ENCODE results near the gene ALG2. TPM values are rescaled to one million over a fixed set of nuclear protein-coding genes. Genes with fewer than 3 reads are reported as not detected.

Gene ALG2
- total RNA-seq, 2 donors from 2014 or later: 47.0 to 64.4 TPM

GRCh38 chr9:99182356-99182755 lies 39.4 kb downstream of the ALG2 start:
- no peaks in the 10 kb centered on the region for H3K36me3 ChIP-seq
- no peaks in the 10 kb centered on the region for H3K9me3 ChIP-seq
- intact Hi-C loops (cut with DNase I): loop anchor here (10.0 kb wide), 2 partner anchors 1142 to 1412 kb away; no protein-coding TSS in a partner anchor
- WGBS: 92% methylated on average over 3 of the region's 3 CpGs
- no peaks in the 10 kb centered on the region for H3K4me1 ChIP-seq (replicated peaks)
- H3K27ac ChIP-seq: no peak overlapping the region
- no peaks in the 10 kb centered on the region for H3K27me3 ChIP-seq (replicated peaks; ENCODE audit: insufficient read depth)
- TF ChIP-seq POLR2A (IDR thresholded peaks at IDR 0.05): no peak
- no peak for TF ChIP-seq CTCF (IDR thresholded peaks at IDR 0.05)
- TF ChIP-seq POLR2AphosphoS5 (IDR thresholded peaks at IDR 0.05): no peak
- no peak for DNase-seq (ENCODE audit: low spot score)
- H3K4me3 ChIP-seq: no peak overlapping the region

GRCh38 chr9:99181621-99182020 lies 40.1 kb downstream of the ALG2 start:
- Histone ChIP-seq H3K4me3 (no peak overlapping the region), H3K4me1 (replicated peaks) (no peaks in the 10 kb centered on the region), H3K27ac (no peak overlapping the region), H3K9me3 (no peaks in the 10 kb centered on the region), H3K36me3 (no peaks in the 10 kb centered on the region), H3K27me3 (replicated peaks; ENCODE audit: insufficient read depth) (no peaks in the 10 kb centered on the region)
- TF ChIP-seq CTCF (IDR thresholded peaks at IDR 0.05) (no peak), POLR2AphosphoS5 (IDR thresholded peaks at IDR 0.05) (no peak), POLR2A (IDR thresholded peaks at IDR 0.05) (no peak)
- intact Hi-C loops (cut with DNase I): loop anchor here (10.0 kb wide), 2 partner anchors 1143 to 1413 kb away; no protein-coding TSS in a partner anchor
- 80% methylated on average over 4 of the region's 4 CpGs for WGBS
- no peak for DNase-seq (ENCODE audit: low spot score)

- Histone ChIP-seq H3K36me3 (no peaks in the 10 kb centered on the region), H3K27me3 (replicated peaks; ENCODE audit: insufficient read depth) (no peaks in the 10 kb centered on the region), H3K4me3 (no peak overlapping the region), H3K27ac (no peak overlapping the region), H3K9me3 (no peaks in the 10 kb centered on the region), H3K4me1 (replicated peaks) (no peaks in the 10 kb centered on the region)
- WGBS: 78% methylated on average over 2 of the region's 2 CpGs
- DNase-seq (ENCODE audit: low spot score): no peak
- intact Hi-C loops (cut with DNase I): loop anchor here (10.0 kb wide), 2 partner anchors 1144 to 1414 kb away; no protein-coding TSS in a partner anchor
- TF ChIP-seq POLR2A (IDR thresholded peaks at IDR 0.05) (no peak), POLR2AphosphoS5 (IDR thresholded peaks at IDR 0.05) (no peak), CTCF (IDR thresholded peaks at IDR 0.05) (no peak)
These were observed 40.5 kb downstream of the ALG2 start for GRCh38 chr9:99181206-99181605.

- H3K36me3 ChIP-seq: no peaks in the 10 kb centered on the region
- WGBS: 83% methylated on average over 9 of the region's 9 CpGs
- TF ChIP-seq POLR2A (IDR thresholded peaks at IDR 0.05) (no peak), CTCF (IDR thresholded peaks at IDR 0.05) (no peak), POLR2AphosphoS5 (IDR thresholded peaks at IDR 0.05) (no peak)
- H3K27me3 ChIP-seq (replicated peaks; ENCODE audit: insufficient read depth): no peaks in the 10 kb centered on the region
- intact Hi-C loops (cut with DNase I): loop anchor here (10.0 kb wide), 2 partner anchors 1144 to 1414 kb away; no protein-coding TSS in a partner anchor
- no peaks in the 10 kb centered on the region for H3K4me1 ChIP-seq (replicated peaks)
- DNase-seq (ENCODE audit: low spot score): no peak
- H3K4me3 ChIP-seq: no peak overlapping the region
- H3K9me3 ChIP-seq: no peaks in the 10 kb centered on the region
- no peak overlapping the region for H3K27ac ChIP-seq
These were observed 41.1 kb downstream of the ALG2 start for GRCh38 chr9:99180662-99181061.

GRCh38 chr9:99180199-99180598 lies 41.5 kb downstream of the ALG2 start:
- Histone ChIP-seq H3K4me1 (replicated peaks) (no peaks in the 10 kb centered on the region), H3K27me3 (replicated peaks; ENCODE audit: insufficient read depth) (no peaks in the 10 kb centered on the region), H3K4me3 (no peak overlapping the region), H3K9me3 (no peaks in the 10 kb centered on the region), H3K36me3 (no peaks in the 10 kb centered on the region), H3K27ac (no peak overlapping the region)
- intact Hi-C loops (cut with DNase I): loop anchor here (10.0 kb wide), 2 partner anchors 1145 to 1415 kb away; no protein-coding TSS in a partner anchor
- no peak for DNase-seq (ENCODE audit: low spot score)
- WGBS: 100% methylated on average over 1 of the region's 1 CpG
- TF ChIP-seq CTCF (IDR thresholded peaks at IDR 0.05) (no peak), POLR2A (IDR thresholded peaks at IDR 0.05) (no peak), POLR2AphosphoS5 (IDR thresholded peaks at IDR 0.05) (no peak)
